ENCODE results near the gene ANKS3. TPM values are rescaled to one million over a fixed set of nuclear protein-coding genes. Genes with fewer than 3 reads are reported as not detected.

The ANKS3 gene
- total RNA-seq, 1 experiment from 2014 or later: 26.6 TPM

DNA sequence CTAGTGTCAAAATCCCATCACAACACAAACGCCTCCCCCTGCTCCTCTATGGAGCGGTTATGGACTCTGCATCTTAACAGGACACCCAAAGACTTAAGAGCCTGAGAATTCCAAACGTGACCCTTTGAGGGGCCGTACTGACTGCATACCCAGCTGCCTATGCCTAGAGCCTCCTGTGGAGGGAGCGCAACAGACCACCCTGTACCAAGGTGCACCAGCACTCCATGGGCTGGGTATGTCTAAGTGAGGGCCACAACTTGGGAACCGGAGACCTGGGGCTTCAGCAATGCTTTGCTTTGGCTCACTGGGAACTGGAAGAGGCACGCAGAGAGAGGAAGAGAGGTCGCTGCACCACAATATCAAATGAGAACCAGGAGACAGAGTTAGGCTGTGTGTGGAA is 5.4 kb downstream of the ANKS3 start:
- BruUV-seq (replicated peaks): no TSS peak
- in situ Hi-C loops (cut with HindIII; ENCODE audit: low pct_unique_long_range_greater_than_20kb, low sequenced_read_pairs) (no loop called here), intact Hi-C loops (cut with micrococcal nuclease; ENCODE audit: unreplicated experiment) (no loop called here)
- Histone ChIP-seq H3K9me3 (ENCODE audit: control insufficient read depth, insufficient read depth, low read depth, low read length) (no peaks in the 10 kb centered on the region), H3K27me3 (ENCODE audit: control insufficient read depth, insufficient read depth, low read length) (no peaks in the 10 kb centered on the region), H3K4me1 (ENCODE audit: control insufficient read depth, insufficient read depth, low read length) (no peaks in the 10 kb centered on the region), H3K4me3 (ENCODE audit: low read depth in 2 of 2, low read length in 2 of 2) (no peak overlapping the region), H3K27ac (ENCODE audit: low read length) (no peak overlapping the region), H3K36me3 (ENCODE audit: control insufficient read depth, insufficient read depth, low read length) (peaks cover 13% of the 10 kb centered on the region)
- TF ChIP-seq, protein P1, sequence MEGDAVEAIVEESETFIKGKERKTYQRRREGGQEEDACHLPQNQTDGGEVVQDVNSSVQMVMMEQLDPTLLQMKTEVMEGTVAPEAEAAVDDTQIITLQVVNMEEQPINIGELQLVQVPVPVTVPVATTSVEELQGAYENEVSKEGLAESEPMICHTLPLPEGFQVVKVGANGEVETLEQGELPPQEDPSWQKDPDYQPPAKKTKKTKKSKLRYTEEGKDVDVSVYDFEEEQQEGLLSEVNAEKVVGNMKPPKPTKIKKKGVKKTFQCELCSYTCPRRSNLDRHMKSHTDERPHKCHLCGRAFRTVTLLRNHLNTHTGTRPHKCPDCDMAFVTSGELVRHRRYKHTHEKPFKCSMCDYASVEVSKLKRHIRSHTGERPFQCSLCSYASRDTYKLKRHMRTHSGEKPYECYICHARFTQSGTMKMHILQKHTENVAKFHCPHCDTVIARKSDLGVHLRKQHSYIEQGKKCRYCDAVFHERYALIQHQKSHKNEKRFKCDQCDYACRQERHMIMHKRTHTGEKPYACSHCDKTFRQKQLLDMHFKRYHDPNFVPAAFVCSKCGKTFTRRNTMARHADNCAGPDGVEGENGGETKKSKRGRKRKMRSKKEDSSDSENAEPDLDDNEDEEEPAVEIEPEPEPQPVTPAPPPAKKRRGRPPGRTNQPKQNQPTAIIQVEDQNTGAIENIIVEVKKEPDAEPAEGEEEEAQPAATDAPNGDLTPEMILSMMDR (IDR thresholded peaks at IDR 0.05): no peak
- TF ChIP-seq POLR2AphosphoS5 (IDR thresholded peaks at IDR 0.05; ENCODE audit: low read depth, low read length) (no peak), TCF7L2 (IDR thresholded peaks at IDR 0.05; ENCODE audit: low read depth, low read length) (no peak), SIN3A (IDR thresholded peaks at IDR 0.05; ENCODE audit: borderline replicate concordance, insufficient read depth, low read depth, low read length) (no peak)
- TF ChIP-seq, protein P2, sequence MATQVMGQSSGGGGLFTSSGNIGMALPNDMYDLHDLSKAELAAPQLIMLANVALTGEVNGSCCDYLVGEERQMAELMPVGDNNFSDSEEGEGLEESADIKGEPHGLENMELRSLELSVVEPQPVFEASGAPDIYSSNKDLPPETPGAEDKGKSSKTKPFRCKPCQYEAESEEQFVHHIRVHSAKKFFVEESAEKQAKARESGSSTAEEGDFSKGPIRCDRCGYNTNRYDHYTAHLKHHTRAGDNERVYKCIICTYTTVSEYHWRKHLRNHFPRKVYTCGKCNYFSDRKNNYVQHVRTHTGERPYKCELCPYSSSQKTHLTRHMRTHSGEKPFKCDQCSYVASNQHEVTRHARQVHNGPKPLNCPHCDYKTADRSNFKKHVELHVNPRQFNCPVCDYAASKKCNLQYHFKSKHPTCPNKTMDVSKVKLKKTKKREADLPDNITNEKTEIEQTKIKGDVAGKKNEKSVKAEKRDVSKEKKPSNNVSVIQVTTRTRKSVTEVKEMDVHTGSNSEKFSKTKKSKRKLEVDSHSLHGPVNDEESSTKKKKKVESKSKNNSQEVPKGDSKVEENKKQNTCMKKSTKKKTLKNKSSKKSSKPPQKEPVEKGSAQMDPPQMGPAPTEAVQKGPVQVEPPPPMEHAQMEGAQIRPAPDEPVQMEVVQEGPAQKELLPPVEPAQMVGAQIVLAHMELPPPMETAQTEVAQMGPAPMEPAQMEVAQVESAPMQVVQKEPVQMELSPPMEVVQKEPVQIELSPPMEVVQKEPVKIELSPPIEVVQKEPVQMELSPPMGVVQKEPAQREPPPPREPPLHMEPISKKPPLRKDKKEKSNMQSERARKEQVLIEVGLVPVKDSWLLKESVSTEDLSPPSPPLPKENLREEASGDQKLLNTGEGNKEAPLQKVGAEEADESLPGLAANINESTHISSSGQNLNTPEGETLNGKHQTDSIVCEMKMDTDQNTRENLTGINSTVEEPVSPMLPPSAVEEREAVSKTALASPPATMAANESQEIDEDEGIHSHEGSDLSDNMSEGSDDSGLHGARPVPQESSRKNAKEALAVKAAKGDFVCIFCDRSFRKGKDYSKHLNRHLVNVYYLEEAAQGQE (IDR thresholded peaks at IDR 0.05; ENCODE audit: insufficient read depth in 1 of 2, low read depth in 2 of 2, low read length in 1 of 2): no peak
- DNase-seq (ENCODE audit: low read depth, low spot score) (no peak), ATAC-seq (no peak)
- ChIA-PET CTCF (no interaction called here), POLR2A (no interaction called here)

DNA sequence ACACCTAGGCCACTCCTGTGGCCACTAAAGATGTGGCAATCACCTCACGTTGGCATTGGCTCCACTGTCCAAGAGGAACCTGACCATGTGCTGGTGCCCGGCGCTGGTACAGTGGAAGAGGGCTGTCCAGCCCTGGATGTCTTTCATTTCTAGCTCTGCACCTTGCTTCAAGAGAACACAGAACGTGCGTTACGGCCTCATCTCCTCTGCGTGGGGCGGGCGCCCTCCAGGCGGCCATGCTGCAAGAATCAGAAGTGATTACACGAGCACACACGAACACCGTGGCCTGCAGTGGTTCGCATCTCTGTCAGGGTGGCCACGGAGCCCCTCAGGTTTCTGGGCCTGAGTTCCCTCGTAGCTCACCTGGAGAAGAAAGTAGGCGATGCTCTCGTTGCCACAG is 7.5 kb downstream of the ANKS3 start:
- CTCF ChIA-PET: no interaction called here
- ATAC-seq (no peak), DNase-seq (ENCODE audit: low read depth, low spot score) (no peak)
- no peak overlapping the region for H3K27ac ChIP-seq (ENCODE audit: low read length)
- no peak overlapping the region for H3K4me3 ChIP-seq (ENCODE audit: low read depth in 2 of 2, low read length in 2 of 2)
- intact Hi-C loops (cut with micrococcal nuclease; ENCODE audit: unreplicated experiment) (no loop called here), in situ Hi-C loops (cut with HindIII; ENCODE audit: low pct_unique_long_range_greater_than_20kb, low sequenced_read_pairs) (no loop called here)
- H3K4me1 ChIP-seq (ENCODE audit: control insufficient read depth, insufficient read depth, low read length): no peaks in the 10 kb centered on the region
- no TSS peak for BruUV-seq (replicated peaks)
- no peaks in the 10 kb centered on the region for H3K27me3 ChIP-seq (ENCODE audit: control insufficient read depth, insufficient read depth, low read length)
- no peaks in the 10 kb centered on the region for H3K9me3 ChIP-seq (ENCODE audit: control insufficient read depth, insufficient read depth, low read depth, low read length)
- peaks cover 15% of the 10 kb centered on the region for H3K36me3 ChIP-seq (ENCODE audit: control insufficient read depth, insufficient read depth, low read length)
- POLR2A ChIA-PET: no interaction called here
- TF ChIP-seq, protein P1 (IDR thresholded peaks at IDR 0.05): no peak
- TF ChIP-seq TCF7L2 (IDR thresholded peaks at IDR 0.05; ENCODE audit: low read depth, low read length): no peak
- TF ChIP-seq POLR2AphosphoS5 (IDR thresholded peaks at IDR 0.05; ENCODE audit: low read depth, low read length): no peak
- TF ChIP-seq, protein P2 (IDR thresholded peaks at IDR 0.05; ENCODE audit: insufficient read depth in 1 of 2, low read depth in 2 of 2, low read length in 1 of 2): no peak
- TF ChIP-seq SIN3A (IDR thresholded peaks at IDR 0.05; ENCODE audit: borderline replicate concordance, insufficient read depth, low read depth, low read length): no peak

All from Panc1 (cell line).